Lower leg skin (tissue), 3 donors: ENCODE results near the gene TRIO.

Experiments
- POLR2A ChIP-seq, 2 donors: fragments of 450-650 bp; IDR thresholded peaks; one replicate each; pipeline ENCODE4 v1.6.1; 2016 to 2017; ENCODE audit warnings: antibody characterized with exemption in 2 of 2, mild to moderate bottlenecking in 1 of 2, moderate library complexity in 1 of 2
- TF ChIP-seq, protein P1 (sequence below), 3 donors: fragments of 450-650 bp; IDR thresholded peaks; one replicate each; pipeline ENCODE4 v1.5.1; 2016; ENCODE audit warnings: antibody characterized with exemption in 3 of 3, mild to moderate bottlenecking in 3 of 3, moderate library complexity in 2 of 3

DNA sequence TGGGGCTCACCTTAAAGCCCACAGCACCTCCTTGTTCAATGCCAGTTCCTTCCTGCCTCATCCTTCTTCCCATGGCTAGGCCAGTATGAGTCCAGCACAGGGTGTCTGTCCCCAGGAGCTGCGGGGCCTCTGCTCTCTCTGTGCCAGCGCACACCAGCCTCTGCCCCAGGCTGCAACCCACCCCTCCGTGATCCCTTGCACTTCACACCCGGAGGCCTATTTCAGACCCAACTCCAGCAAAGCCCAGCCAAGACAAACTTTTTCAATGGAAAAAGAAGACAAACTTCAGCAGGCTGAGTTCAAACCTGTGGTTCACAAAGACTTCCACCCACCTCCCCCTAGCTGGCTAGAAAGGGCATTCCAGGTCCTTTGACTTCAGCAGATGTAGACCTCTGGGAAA is 382.3 kb downstream of the TRIO start:
- TF ChIP-seq, protein P1, sequence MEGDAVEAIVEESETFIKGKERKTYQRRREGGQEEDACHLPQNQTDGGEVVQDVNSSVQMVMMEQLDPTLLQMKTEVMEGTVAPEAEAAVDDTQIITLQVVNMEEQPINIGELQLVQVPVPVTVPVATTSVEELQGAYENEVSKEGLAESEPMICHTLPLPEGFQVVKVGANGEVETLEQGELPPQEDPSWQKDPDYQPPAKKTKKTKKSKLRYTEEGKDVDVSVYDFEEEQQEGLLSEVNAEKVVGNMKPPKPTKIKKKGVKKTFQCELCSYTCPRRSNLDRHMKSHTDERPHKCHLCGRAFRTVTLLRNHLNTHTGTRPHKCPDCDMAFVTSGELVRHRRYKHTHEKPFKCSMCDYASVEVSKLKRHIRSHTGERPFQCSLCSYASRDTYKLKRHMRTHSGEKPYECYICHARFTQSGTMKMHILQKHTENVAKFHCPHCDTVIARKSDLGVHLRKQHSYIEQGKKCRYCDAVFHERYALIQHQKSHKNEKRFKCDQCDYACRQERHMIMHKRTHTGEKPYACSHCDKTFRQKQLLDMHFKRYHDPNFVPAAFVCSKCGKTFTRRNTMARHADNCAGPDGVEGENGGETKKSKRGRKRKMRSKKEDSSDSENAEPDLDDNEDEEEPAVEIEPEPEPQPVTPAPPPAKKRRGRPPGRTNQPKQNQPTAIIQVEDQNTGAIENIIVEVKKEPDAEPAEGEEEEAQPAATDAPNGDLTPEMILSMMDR (IDR thresholded peaks at IDR 0.05): no peak
- no peak for TF ChIP-seq POLR2A (IDR thresholded peaks at IDR 0.05)
